HL-60 (cell line): Measurements from ENCODE around the gene RIMS3.

ENCODE experiments used
- POLR2AphosphoS5 ChIP-seq: IDR thresholded peaks from 2 replicates; pipeline ENCODE4 v1.6.1; 2012; ENCODE audit warnings: low read depth
- REST ChIP-seq: IDR thresholded peaks from 2 replicates; pipeline ENCODE4 v1.6.1; 2012; ENCODE audit warnings: low read depth; ENCODE audit not compliant: insufficient replicate concordance
- TF ChIP-seq, protein P1 (sequence below): IDR thresholded peaks from one replicate; pipeline ENCODE4 v1.5.1; 2011; ENCODE audit warnings: low read length, control low read depth, inconsistent platforms; ENCODE audit not compliant: insufficient read depth

DNA sequence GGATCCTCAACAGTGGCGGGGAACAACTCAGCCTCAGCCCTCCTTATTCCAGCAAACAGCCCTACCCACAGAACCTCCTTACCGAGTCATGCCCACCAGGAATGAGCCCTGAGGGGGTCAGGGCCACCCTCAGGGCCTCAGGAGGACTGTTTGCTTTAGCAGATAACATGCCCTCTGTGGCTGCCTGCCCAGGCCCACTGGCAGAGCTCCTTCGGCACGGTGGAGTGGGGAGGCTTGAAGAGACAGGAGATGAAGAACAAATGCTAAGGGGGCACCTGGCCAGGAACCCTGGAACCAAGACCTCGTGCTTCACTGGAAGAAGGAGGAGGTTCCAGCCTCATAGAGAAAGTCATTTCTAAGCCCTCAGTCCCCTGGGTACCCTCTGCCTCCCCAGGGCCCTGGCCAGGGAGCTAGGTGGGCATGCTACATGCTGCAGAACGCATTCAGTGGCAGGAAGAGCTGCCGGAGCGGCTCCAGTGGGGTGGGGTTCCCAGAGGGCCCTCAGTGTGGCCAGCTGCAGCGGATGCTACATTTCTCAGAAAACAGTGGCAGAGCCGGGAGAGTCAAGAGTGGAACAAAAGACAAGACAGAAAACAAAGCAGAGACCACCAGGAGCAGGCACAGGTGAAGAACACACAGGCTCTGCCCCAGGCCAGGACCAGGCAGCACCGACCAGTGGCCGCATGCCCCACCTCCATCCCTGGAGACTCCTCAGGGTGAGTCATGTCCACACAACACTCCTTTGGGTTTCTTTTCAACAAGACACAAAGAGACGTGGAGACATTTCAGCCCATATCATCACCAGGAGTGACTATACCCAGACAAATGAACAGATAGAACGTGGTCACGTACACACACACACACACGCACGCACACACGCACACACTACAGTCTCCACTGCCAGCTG, 39.8 kb downstream of the RIMS3 start:
- TF ChIP-seq, protein P1, sequence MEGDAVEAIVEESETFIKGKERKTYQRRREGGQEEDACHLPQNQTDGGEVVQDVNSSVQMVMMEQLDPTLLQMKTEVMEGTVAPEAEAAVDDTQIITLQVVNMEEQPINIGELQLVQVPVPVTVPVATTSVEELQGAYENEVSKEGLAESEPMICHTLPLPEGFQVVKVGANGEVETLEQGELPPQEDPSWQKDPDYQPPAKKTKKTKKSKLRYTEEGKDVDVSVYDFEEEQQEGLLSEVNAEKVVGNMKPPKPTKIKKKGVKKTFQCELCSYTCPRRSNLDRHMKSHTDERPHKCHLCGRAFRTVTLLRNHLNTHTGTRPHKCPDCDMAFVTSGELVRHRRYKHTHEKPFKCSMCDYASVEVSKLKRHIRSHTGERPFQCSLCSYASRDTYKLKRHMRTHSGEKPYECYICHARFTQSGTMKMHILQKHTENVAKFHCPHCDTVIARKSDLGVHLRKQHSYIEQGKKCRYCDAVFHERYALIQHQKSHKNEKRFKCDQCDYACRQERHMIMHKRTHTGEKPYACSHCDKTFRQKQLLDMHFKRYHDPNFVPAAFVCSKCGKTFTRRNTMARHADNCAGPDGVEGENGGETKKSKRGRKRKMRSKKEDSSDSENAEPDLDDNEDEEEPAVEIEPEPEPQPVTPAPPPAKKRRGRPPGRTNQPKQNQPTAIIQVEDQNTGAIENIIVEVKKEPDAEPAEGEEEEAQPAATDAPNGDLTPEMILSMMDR, result no peak
- TF ChIP-seq POLR2AphosphoS5 (no peak), REST (no peak)
